Measurements from ENCODE around the gene GALNT12.

- TF ChIP-seq POLR2AphosphoS5 (IDR thresholded peaks at IDR 0.05; ENCODE audit: low read depth, low read length), result no peak
- no peak for TF ChIP-seq CTCF (IDR thresholded peaks at IDR 0.05)
Measured at GRCh38 chr9:98892288-98892687, 84.8 kb downstream of the GALNT12 start.
